SK-N-SH (cell line): Measurements from ENCODE around the gene MORC3. TPM values are rescaled to one million over a fixed set of nuclear protein-coding genes. Genes with fewer than 3 reads are reported as not detected.
A peak's percentile ranks its signal among the peaks of the same experiment; 100 is the strongest.

Experiments
- CTCF ChIA-PET: fragments of 300-600, 350-600 bp; formaldehyde crosslinking; extraction: SDS; loops from one replicate; lab custom pipeline; 2021; lab: Yijun Ruan, JAX
- POLR2A ChIA-PET: fragments of 350-600 bp; sonication (Branson Sonifier 250); formaldehyde crosslinking; extraction: SDS; loops from one replicate; lab custom pipeline; 2020; ENCODE audit warnings: antibody characterized with exemption, inconsistent platforms; lab: Yijun Ruan, JAX
- DNase-seq: peaks from one replicate; pipeline ENCODE4 v3.0.0; 2012
- H2AFZ ChIP-seq: fragments of 200-600 bp; sonication (generic); 2 replicates; pipeline ENCODE4 v1.8.1; 2016; ENCODE audit warnings: antibody characterized with exemption, mild to moderate bottlenecking, low read depth
- H3F3A ChIP-seq: fragments of 200-600 bp; sonication (generic); replicated peaks from 2 replicates; pipeline ENCODE3; 2016; ENCODE audit warnings: antibody characterized with exemption, mild to moderate bottlenecking; ENCODE audit not compliant: insufficient read depth
- H3K27ac ChIP-seq, 2 experiments: fragments of 200-500 bp in 1 of 2; fragments of 200-600 bp in 1 of 2; sonication (Bioruptor generic) in 1 of 2; sonication (generic), shearing (Covaris generic) in 1 of 2; 2 replicates each; pipeline versions ENCODE4 v1.5.1 to v1.6.1; 2014 to 2016; ENCODE audit warnings: low read depth in 2 of 2, inconsistent platforms in 1 of 2, low read length in 1 of 2, mild to moderate bottlenecking in 1 of 2, mixed read lengths in 1 of 2
- H3K27me3 ChIP-seq: fragments of 200-600 bp; sonication (generic), shearing (Covaris generic); 2 replicates; pipeline ENCODE4 v1.6.1; 2016; ENCODE audit warnings: mixed run types; ENCODE audit not compliant: insufficient read depth
- H3K36me3 ChIP-seq, 2 experiments: fragments of 200-500 bp in 1 of 2; fragments of 200-600 bp in 1 of 2; sonication (Bioruptor generic) in 1 of 2; sonication (generic) in 1 of 2; replicated peaks in 1 of 2; 2 replicates each; pipeline versions ENCODE3 to v1.5.1; 2014 to 2016; ENCODE audit warnings: low read length in 1 of 2, mild to moderate bottlenecking in 1 of 2; ENCODE audit not compliant: insufficient read depth in 2 of 2, control insufficient read depth in 1 of 2
- H3K4me1 ChIP-seq, 2 experiments: fragments of 200-500 bp in 1 of 2; fragments of 200-600 bp in 1 of 2; sonication (Bioruptor generic) in 1 of 2; sonication (generic), shearing (Covaris generic) in 1 of 2; 2 replicates each; pipeline versions ENCODE4 v1.5.1 to v1.6.1; 2014 to 2016; ENCODE audit warnings: low read depth in 1 of 2, low read length in 1 of 2, mixed run types in 1 of 2; ENCODE audit not compliant: insufficient read depth in 2 of 2, control insufficient read depth in 1 of 2
- H3K4me2 ChIP-seq: fragments of 200-600 bp; sonication (generic), shearing (Covaris generic); 2 replicates; pipeline ENCODE4 v1.6.1; 2017; ENCODE audit warnings: mixed run types
- H3K4me3 ChIP-seq, 2 experiments: fragments of 200-500 bp in 1 of 2; fragments of 200-600 bp in 1 of 2; sonication (Bioruptor generic) in 1 of 2; sonication (generic), shearing (Covaris generic) in 1 of 2; 2 replicates each; pipeline versions ENCODE4 v1.5.1 to v1.8.1; 2014 to 2016; ENCODE audit warnings: low read depth in 2 of 2, inconsistent platforms in 1 of 2, low read length in 1 of 2, mild to moderate bottlenecking in 1 of 2, mixed read lengths in 1 of 2, moderate library complexity in 1 of 2
- H3K79me2 ChIP-seq: fragments of 200-600 bp; sonication (generic); 2 replicates; pipeline ENCODE4 v1.8.1; 2017; ENCODE audit warnings: mild to moderate bottlenecking; ENCODE audit not compliant: insufficient read depth
- H3K9ac ChIP-seq: fragments of 200-600 bp; sonication (generic); 2 replicates; pipeline ENCODE4 v1.6.1; 2017; ENCODE audit warnings: mixed run types
- H3K9me2 ChIP-seq: fragments of 200-600 bp; sonication (generic); 2 replicates; pipeline ENCODE4 v1.6.1; 2017; ENCODE audit warnings: mixed run types
- H3K9me3 ChIP-seq: fragments of 200-600 bp; sonication (generic); 2 replicates; pipeline ENCODE4 v1.6.1; 2017; ENCODE audit warnings: mixed run types, mild to moderate bottlenecking, moderate library complexity
- H4K20me1 ChIP-seq: fragments of 200-600 bp; sonication (generic); 2 replicates; pipeline ENCODE4 v1.6.1; 2017; ENCODE audit warnings: mild to moderate bottlenecking, mixed run types; ENCODE audit not compliant: insufficient read depth
- EP300 ChIP-seq, 2 experiments: IDR thresholded peaks; 2 replicates each; pipeline versions ENCODE4 v1.4.0 to v1.6.1; 2012; ENCODE audit warnings: borderline replicate concordance in 1 of 2, low read depth in 1 of 2, low read length in 1 of 2
- EZH2phosphoT487 ChIP-seq: fragments of 200-600 bp; sonication (generic); IDR thresholded peaks from 2 replicates; pipeline ENCODE4 v1.6.1; 2017; ENCODE audit warnings: low read depth, mixed run types, mild to moderate bottlenecking, antibody characterized with exemption, moderate library complexity, borderline replicate concordance
- FOXJ3 ChIP-seq: sonication (generic); formaldehyde crosslinking; IDR thresholded peaks from 2 replicates; pipeline ENCODE4 v1.5.1; 2020; ENCODE audit warnings: mild to moderate bottlenecking, missing genetic modification reagents
- GATA2 ChIP-seq: sonication (generic); formaldehyde crosslinking; IDR thresholded peaks from 2 replicates; pipeline ENCODE4 v1.5.0; 2020; ENCODE audit warnings: mild to moderate bottlenecking, missing genetic modification reagents
- JUND ChIP-seq: IDR thresholded peaks from 2 replicates; pipeline ENCODE4 v1.4.0; 2012
- RAD21 ChIP-seq: IDR thresholded peaks from 2 replicates; pipeline ENCODE4 v1.6.1; 2012; ENCODE audit warnings: mild to moderate bottlenecking, low read length
- RCOR1 ChIP-seq: fragments of 150-350 bp; IDR thresholded peaks from 2 replicates; pipeline ENCODE4 v1.6.1; 2017; ENCODE audit warnings: antibody characterized with exemption, low read length
- TCF12 ChIP-seq: IDR thresholded peaks from 2 replicates; pipeline ENCODE4 v1.4.0; 2012
- YY1 ChIP-seq: IDR thresholded peaks from 2 replicates; pipeline ENCODE4 v1.4.0; 2012; ENCODE audit warnings: low read depth, mild to moderate bottlenecking
- WGBS: methylation state at CpG from one replicate; pipeline ENCODE4 v1.1.6; 2017; ENCODE audit warnings: low lambda C conversion rate; 5-methylcytosine and 5-hydroxymethylcytosine counted together
- polyA plus RNA-seq, 3 experiments: library from polyadenylated mRNA; depleted of rRNA; stranded (reverse); fragments of >200 nt; gene quantifications; 2 replicates each; pipeline ENCODE4 v1.2.3, GENCODE V29; 2012
- TF ChIP-seq, protein P1 (sequence below): fragments of 200-600 bp; sonication (generic); IDR thresholded peaks from 2 replicates; pipeline ENCODE4 v1.6.1; 2017; ENCODE audit warnings: antibody characterized with exemption, mild to moderate bottlenecking, moderate library complexity
- TF ChIP-seq, protein P2 (sequence below): IDR thresholded peaks from 2 replicates; pipeline ENCODE4 v1.6.1; 2012; ENCODE audit warnings: mild to moderate bottlenecking, low read depth, low read length, moderate library complexity
- TF ChIP-seq, protein P3 (sequence below): fragments of 150-350 bp; IDR thresholded peaks from 2 replicates; pipeline ENCODE4 v1.6.1; 2017; ENCODE audit warnings: antibody characterized with exemption, low read length, low read depth, borderline replicate concordance
- TF ChIP-seq, protein P4 (sequence below): IDR thresholded peaks from 2 replicates; pipeline ENCODE4 v1.4.0; 2012; ENCODE audit warnings: low read depth, borderline replicate concordance

MORC3 gene
- polyA plus RNA-seq, 1 of the 3 experiments (the other 2 are of a cell fraction): 8.2 TPM

DNA sequence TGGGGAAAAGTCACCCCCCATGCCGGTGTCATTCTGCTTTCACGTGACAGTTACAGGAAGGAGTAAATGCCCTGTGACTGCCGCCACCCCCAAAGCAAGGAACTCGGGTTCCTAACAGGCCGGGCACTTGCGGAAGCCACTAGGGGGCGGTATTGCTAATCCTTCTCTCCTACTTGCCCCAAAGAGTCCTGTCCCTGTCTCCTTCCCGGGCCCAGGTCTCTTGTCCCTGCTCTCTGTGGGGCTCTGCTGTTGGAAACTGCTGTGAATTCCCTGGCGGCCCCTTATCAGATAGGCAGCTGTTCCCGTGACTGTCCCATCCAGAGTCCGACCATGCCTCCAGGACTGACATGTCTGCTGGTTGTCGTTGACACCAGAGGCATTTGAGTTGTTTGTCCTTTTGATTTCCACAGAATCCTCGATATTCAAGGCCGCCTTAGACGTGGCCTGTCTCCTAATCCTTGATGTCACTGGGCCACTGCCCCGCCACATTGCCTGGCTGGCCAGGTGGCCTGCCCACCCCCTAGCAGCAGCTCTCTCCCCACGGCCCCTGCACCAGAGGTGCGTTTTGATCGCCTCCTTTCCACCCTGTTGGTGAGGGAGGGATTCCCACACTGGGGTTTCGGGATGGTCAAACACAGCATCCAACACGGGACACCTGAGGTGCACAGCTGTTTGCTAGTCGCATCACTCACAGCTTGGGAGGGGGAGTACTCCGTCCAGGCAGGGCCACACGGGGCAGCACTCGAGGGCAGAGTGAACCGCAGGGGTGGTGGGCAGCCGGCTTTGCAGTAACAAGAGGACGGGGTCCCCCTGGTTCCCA, 102.5 kb downstream of the MORC3 start (continued):
- peak; percentile 23; the same call in 1 of the 2 replicates for TF ChIP-seq RAD21
- TF ChIP-seq, protein P1, sequence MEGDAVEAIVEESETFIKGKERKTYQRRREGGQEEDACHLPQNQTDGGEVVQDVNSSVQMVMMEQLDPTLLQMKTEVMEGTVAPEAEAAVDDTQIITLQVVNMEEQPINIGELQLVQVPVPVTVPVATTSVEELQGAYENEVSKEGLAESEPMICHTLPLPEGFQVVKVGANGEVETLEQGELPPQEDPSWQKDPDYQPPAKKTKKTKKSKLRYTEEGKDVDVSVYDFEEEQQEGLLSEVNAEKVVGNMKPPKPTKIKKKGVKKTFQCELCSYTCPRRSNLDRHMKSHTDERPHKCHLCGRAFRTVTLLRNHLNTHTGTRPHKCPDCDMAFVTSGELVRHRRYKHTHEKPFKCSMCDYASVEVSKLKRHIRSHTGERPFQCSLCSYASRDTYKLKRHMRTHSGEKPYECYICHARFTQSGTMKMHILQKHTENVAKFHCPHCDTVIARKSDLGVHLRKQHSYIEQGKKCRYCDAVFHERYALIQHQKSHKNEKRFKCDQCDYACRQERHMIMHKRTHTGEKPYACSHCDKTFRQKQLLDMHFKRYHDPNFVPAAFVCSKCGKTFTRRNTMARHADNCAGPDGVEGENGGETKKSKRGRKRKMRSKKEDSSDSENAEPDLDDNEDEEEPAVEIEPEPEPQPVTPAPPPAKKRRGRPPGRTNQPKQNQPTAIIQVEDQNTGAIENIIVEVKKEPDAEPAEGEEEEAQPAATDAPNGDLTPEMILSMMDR: peak; percentile 82
- no peak for TF ChIP-seq JUND

DNA sequence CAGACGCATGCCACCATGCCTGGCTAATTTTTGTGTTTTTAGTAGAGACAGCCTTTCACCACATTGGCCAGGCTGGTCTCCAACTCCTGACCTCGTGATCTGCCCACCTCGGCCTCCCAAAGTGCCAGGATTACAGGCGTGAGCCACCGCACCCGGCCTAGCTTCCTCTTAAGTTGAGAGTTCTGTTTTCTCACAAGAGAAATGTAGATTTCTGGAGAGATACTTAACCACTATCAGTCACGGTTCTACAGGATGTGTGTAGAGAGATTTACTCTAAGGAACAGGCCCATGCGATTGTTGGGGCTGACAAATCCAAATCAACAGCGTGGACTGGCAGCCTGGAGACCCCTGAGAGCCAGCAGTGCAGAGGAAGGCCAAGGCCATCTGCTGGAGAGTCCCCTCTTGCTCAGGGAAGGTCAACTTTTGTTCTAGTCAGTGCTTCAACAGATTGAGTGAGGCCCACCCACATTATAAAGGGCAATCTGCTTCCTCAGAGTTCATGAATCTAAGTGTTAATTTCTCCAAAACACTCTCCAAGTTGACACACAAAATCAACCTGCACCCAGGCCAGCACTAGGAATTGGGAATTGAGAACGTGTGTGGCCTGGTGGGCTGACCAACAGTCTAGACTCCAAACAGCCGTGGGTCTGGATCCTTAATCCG, 103.9 kb downstream of the MORC3 start:
- Histone ChIP-seq H3K27me3 (no peaks in the 10 kb centered on the region), H3K4me3 (no peak overlapping the region), H3K9me3 (no peaks in the 10 kb centered on the region), H3K36me3 (no peaks in the 10 kb centered on the region), H2AFZ (no peak overlapping the region), H3K9ac (no peak overlapping the region), H3F3A (peaks cover 9% of the 10 kb centered on the region), H3K4me1 (peaks cover 0 to 5% of the 10 kb centered on the region in 2 experiments; a peak in 2 of 4 replicates), H3K9me2 (no peaks in the 10 kb centered on the region), H4K20me1 (no peaks in the 10 kb centered on the region), H3K79me2 (no peaks in the 10 kb centered on the region), H3K27ac (no peak overlapping the region), H3K4me2 (no peak overlapping the region)
- ChIA-PET POLR2A (no interaction called here), CTCF (no interaction called here)
- WGBS: 96% methylated on average over 12 of the region's 12 CpGs
- no peak for DNase-seq
- TF ChIP-seq, protein P2, sequence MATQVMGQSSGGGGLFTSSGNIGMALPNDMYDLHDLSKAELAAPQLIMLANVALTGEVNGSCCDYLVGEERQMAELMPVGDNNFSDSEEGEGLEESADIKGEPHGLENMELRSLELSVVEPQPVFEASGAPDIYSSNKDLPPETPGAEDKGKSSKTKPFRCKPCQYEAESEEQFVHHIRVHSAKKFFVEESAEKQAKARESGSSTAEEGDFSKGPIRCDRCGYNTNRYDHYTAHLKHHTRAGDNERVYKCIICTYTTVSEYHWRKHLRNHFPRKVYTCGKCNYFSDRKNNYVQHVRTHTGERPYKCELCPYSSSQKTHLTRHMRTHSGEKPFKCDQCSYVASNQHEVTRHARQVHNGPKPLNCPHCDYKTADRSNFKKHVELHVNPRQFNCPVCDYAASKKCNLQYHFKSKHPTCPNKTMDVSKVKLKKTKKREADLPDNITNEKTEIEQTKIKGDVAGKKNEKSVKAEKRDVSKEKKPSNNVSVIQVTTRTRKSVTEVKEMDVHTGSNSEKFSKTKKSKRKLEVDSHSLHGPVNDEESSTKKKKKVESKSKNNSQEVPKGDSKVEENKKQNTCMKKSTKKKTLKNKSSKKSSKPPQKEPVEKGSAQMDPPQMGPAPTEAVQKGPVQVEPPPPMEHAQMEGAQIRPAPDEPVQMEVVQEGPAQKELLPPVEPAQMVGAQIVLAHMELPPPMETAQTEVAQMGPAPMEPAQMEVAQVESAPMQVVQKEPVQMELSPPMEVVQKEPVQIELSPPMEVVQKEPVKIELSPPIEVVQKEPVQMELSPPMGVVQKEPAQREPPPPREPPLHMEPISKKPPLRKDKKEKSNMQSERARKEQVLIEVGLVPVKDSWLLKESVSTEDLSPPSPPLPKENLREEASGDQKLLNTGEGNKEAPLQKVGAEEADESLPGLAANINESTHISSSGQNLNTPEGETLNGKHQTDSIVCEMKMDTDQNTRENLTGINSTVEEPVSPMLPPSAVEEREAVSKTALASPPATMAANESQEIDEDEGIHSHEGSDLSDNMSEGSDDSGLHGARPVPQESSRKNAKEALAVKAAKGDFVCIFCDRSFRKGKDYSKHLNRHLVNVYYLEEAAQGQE: no peak
- no peak for TF ChIP-seq GATA2 (CRISPR knock-in tag)
- TF ChIP-seq EP300 (IDR thresholded peaks at IDR 0.05; ENCODE audit: borderline replicate concordance in 1 of 2, low read depth in 1 of 2, low read length in 1 of 2): no peak
- TF ChIP-seq YY1: no peak
- TF ChIP-seq TCF12: no peak
- no peak for TF ChIP-seq RCOR1
- TF ChIP-seq, protein P3, sequence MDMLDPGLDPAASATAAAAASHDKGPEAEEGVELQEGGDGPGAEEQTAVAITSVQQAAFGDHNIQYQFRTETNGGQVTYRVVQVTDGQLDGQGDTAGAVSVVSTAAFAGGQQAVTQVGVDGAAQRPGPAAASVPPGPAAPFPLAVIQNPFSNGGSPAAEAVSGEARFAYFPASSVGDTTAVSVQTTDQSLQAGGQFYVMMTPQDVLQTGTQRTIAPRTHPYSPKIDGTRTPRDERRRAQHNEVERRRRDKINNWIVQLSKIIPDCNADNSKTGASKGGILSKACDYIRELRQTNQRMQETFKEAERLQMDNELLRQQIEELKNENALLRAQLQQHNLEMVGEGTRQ: no peak
- TF ChIP-seq FOXJ3 (CRISPR knock-in tag): no peak
- TF ChIP-seq EZH2phosphoT487: no peak
- TF ChIP-seq, protein P1: no peak
- TF ChIP-seq, protein P4, sequence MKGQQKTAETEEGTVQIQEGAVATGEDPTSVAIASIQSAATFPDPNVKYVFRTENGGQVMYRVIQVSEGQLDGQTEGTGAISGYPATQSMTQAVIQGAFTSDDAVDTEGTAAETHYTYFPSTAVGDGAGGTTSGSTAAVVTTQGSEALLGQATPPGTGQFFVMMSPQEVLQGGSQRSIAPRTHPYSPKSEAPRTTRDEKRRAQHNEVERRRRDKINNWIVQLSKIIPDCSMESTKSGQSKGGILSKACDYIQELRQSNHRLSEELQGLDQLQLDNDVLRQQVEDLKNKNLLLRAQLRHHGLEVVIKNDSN: no peak
